Measurements from ENCODE around the gene EML1.

Gene EML1

GRCh38 chr14:99983251-99984015, 190.2 kb downstream of the EML1 start:
- Histone ChIP-seq H3K9me3 (ENCODE audit: control insufficient read depth, insufficient read depth, low read length) (0 out of 2 replicates have a peak, but pooled peaks cover 5% of the 10 kb centered on the region), H3K9ac (ENCODE audit: low read depth, low read length) (no peak overlapping the region), H3K4me1 (ENCODE audit: insufficient read depth, low read length) (0 out of 2 replicates have a peak, but pooled peaks cover 4% of the 10 kb centered on the region), H3K36me3 (ENCODE audit: insufficient read depth, low read length) (no peaks in the 10 kb centered on the region)

GRCh38 chr14:99984036-99984435, 190.8 kb downstream of the EML1 start:
- H3K36me3 ChIP-seq (ENCODE audit: insufficient read depth, low read length), result no peaks in the 10 kb centered on the region
- 0 out of 2 replicates have a peak, but pooled peaks cover 4% of the 10 kb centered on the region for H3K4me1 ChIP-seq (ENCODE audit: insufficient read depth, low read length)
- H3K9ac ChIP-seq (ENCODE audit: low read depth, low read length), result no peak overlapping the region
- H3K9me3 ChIP-seq (ENCODE audit: control insufficient read depth, insufficient read depth, low read length), result 0 out of 2 replicates have a peak, but pooled peaks cover 5% of the 10 kb centered on the region

- 0 out of 2 replicates have a peak, but pooled peaks cover 4% of the 10 kb centered on the region for H3K4me1 ChIP-seq (ENCODE audit: insufficient read depth, low read length)
- H3K9ac ChIP-seq (ENCODE audit: low read depth, low read length), result no peak overlapping the region
- no peaks in the 10 kb centered on the region for H3K36me3 ChIP-seq (ENCODE audit: insufficient read depth, low read length)
- H3K9me3 ChIP-seq (ENCODE audit: control insufficient read depth, insufficient read depth, low read length), result 0 out of 2 replicates have a peak, but pooled peaks cover 5% of the 10 kb centered on the region
Measured at GRCh38 chr14:99986396-99986795, 193.2 kb downstream of the EML1 start.

- Histone ChIP-seq H3K4me1 (ENCODE audit: insufficient read depth, low read length) (no peaks in the 10 kb centered on the region), H3K9ac (ENCODE audit: low read depth, low read length) (no peak overlapping the region), H3K9me3 (ENCODE audit: control insufficient read depth, insufficient read depth, low read length) (0 out of 2 replicates have a peak, but pooled peaks cover 5% of the 10 kb centered on the region), H3K36me3 (ENCODE audit: insufficient read depth, low read length) (no peaks in the 10 kb centered on the region)
Measured at GRCh38 chr14:99989032-99989431, 195.8 kb downstream of the EML1 start.

- Histone ChIP-seq H3K9me3 (ENCODE audit: control insufficient read depth, insufficient read depth, low read length) (0 out of 2 replicates have a peak, but pooled peaks cover 5% of the 10 kb centered on the region), H3K9ac (ENCODE audit: low read depth, low read length) (no peak overlapping the region), H3K4me1 (ENCODE audit: insufficient read depth, low read length) (no peaks in the 10 kb centered on the region), H3K36me3 (ENCODE audit: insufficient read depth, low read length) (no peaks in the 10 kb centered on the region)
Measured at GRCh38 chr14:99990268-99991170, 197.3 kb downstream of the EML1 start.

GRCh38 chr14:99991331-99991730, 198.1 kb downstream of the EML1 start:
- H3K9me3 ChIP-seq (ENCODE audit: control insufficient read depth, insufficient read depth, low read length), result 0 out of 2 replicates have a peak, but pooled peaks cover 3% of the 10 kb centered on the region
- H3K4me1 ChIP-seq (ENCODE audit: insufficient read depth, low read length), result no peaks in the 10 kb centered on the region
- H3K36me3 ChIP-seq (ENCODE audit: insufficient read depth, low read length), result no peaks in the 10 kb centered on the region
- H3K9ac ChIP-seq (ENCODE audit: low read depth, low read length), result no peak overlapping the region

Data from ES-I3 (cell line).